GM21576 (cell line): ENCODE measurements around the gene GMEB2.
"Not testable (repeated sequence)": the region's sequence is repeated elsewhere in the genome, so short reads cannot be mapped to it uniquely, and the experiment has no call there.

ENCODE experiments used
- ATAC-seq: cut with Tn5 transposase; IDR thresholded peaks from one replicate; pipeline ENCODE4 v1.9.1; 2021; ENCODE audit warnings: mild to moderate bottlenecking, moderate library complexity; ENCODE audit not compliant: unreplicated experiment

Gene GMEB2

DNA sequence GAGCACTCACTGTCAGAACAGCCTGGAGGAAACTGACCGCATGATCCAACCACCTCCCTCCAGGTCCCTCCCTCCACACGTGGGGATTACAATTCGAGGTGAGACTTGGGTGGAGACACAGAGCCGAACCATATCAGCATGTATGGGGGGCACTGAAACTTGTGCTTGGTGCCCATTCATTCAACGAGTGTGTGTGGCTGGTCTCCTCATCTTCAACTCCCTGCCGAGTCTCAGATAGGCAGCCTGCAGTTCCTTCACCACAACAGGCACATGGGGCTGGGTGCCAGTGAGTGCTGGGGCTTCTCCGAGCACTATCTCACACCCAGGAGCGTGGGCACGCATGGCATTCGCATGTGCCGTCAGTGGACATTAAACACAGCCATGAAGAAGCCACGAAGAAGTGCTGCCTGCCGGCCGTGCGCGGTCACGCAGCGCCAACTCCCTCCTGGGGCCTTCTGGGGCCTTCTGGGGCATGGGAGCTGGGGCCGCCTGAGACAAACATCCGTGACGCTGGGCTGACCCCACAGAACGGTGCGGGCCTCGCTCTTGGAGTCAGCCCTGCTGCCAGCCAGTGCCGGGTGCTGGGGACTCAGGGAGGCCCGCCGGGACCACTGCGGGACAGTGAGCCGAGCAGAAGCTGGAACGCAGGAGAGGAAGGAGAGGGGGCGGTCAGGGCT is 30.5 kb upstream of the GMEB2 start:
- ATAC-seq, result no peak

- ATAC-seq, result no peak
Measured at GRCh38 chr20:63656451-63656850, 29.6 kb upstream of the GMEB2 start.

- no peak for ATAC-seq
Measured at GRCh38 chr20:63655249-63655648, 28.3 kb upstream of the GMEB2 start.

DNA sequence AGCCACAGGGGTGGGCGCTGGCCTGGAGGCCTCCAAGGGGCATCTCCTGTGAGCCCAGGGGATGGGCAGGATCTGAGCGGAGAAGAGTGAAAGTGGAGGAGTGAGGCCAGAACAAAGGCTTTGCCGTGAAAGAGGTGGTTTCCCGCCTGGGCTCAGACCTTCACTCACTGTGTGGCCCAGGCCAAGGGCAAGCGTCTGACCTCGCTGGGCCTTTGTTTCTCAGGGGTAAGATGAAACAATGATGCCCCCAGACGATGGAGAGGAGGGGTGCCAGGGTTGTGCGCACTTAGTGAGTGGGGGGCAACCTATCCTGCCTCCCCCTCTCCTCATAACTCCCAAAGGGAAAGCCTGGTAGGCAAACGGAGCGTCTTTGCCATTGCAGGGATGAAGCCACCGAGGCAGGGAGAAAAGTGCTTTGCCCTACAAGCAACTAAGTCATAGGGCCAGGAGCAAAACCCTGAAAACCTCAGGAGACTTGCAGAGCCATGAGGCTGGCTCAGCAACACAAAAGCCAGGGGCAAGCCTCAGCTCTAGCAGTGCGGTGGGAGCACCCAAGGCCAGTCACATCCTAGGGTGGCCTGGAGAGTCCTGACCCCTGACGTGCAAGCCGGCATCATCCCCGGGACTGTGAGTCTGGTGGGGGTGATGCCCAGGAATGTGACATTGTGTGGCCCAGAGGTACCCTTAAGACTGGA is 27.2 kb upstream of the GMEB2 start:
- ATAC-seq, result no peak

DNA sequence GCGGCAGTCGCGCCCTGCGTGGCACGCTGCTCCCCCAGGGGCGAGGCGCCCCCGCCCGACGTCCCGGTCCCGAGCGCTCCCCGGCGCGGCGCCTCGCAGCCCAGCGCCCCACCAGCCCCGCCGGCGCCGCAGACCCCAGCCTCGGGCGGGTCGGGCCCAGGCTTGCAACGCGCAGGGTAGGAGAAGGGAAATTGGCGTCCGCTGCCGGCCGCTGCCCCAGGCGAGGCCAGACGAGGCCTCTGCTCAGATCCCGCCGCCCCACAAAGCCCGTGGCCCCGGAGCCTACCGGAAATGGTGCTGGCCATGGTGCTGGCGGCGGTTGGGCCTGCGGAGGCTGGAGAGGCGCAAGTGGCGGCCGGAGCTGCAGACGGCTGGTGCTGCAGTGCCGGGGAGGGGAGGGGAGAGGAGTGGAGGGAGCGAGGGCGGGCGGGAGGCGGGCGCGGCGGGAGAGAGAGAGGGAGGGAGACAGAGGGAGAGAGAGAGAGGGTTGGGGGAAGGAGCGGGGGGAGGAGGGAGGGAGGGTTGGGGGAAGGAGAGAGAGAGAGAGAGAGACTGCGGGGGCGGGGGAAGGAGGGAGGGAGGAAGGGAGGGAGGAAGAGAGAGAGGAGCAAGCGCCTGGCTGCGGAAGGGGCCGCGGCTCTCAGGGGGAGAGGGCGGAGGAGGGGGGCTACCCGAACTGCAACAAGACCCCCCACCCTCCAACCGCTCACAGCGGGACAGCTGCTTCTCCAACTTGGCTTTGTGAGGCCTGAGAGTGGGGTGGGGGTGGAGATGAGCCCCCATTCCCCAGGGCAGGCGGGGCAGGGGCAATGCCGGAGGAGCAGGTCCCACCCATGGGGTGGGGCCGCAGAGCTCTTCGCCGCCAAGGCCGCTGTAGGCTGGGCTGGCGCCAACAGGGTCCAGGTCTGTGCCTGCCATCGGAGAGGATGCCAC is 26.4 kb upstream of the GMEB2 start, which contains the start of gene STMN3:
Gene STMN3 (minus strand): TSS at position 384 of the 933 bp plus-strand sequence. CDS start 79 bp downstream, at position 305.
- no peak for ATAC-seq

GRCh38 chr20:63652192-63652980 is 25.5 kb upstream of the GMEB2 start:
- ATAC-seq, result no peak

- ATAC-seq, result no peak
Measured at GRCh38 chr20:63651942-63652191, 25.0 kb upstream of the GMEB2 start.

DNA sequence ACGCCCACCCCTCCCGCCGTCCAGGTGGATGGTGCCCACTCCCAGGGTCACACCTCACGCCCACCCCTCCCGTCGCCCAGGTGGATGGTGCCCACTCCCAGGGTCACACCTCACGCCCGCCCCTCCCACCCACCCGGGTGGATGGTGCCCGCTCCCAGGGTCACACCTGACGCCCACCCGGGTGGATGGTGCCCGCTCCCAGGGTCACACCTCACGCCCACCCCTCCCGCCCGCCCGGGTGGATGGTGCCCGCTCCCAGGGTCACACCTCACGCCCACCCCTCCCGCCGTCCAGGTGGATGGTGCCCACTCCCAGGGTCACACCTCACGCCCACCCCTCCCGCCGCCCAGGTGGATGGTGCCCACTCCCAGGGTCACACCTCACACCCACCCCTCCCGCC is 23.6 kb upstream of the GMEB2 start:
- not testable (repeated sequence) for ATAC-seq

GRCh38 chr20:63648895-63649589 is 22.1 kb upstream of the GMEB2 start:
- no peak for ATAC-seq

GRCh38 chr20:63648190-63648589 is 21.3 kb upstream of the GMEB2 start:
- ATAC-seq, result no peak

- no peak for ATAC-seq
Measured at GRCh38 chr20:63645218-63645617, 18.3 kb upstream of the GMEB2 start.

DNA sequence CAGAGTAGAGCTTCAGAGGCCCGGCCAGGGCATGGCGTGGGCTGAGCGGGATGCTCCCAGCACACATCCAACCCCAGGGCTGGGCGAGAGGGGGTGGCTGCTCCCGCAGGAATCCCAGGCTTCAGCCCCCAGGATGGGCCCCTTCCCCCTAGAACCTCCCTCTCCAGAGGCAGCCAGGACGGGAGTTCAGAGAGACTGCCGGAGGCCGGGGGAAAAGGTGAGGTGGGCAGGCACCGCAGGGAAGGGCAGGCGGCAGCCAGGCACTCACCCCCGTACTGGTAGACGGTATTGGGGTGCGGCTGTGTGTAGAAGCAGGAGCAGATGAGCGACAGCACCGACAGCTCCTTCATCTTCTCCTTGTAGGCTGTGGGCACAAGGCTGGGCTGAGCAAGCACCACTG is 17.0 kb upstream of the GMEB2 start:
- no peak for ATAC-seq

- no peak for ATAC-seq
Measured at GRCh38 chr20:63643499-63643898, 16.6 kb upstream of the GMEB2 start.

GRCh38 chr20:63642527-63643247 is 15.8 kb upstream of the GMEB2 start:
- ATAC-seq, result no peak

DNA sequence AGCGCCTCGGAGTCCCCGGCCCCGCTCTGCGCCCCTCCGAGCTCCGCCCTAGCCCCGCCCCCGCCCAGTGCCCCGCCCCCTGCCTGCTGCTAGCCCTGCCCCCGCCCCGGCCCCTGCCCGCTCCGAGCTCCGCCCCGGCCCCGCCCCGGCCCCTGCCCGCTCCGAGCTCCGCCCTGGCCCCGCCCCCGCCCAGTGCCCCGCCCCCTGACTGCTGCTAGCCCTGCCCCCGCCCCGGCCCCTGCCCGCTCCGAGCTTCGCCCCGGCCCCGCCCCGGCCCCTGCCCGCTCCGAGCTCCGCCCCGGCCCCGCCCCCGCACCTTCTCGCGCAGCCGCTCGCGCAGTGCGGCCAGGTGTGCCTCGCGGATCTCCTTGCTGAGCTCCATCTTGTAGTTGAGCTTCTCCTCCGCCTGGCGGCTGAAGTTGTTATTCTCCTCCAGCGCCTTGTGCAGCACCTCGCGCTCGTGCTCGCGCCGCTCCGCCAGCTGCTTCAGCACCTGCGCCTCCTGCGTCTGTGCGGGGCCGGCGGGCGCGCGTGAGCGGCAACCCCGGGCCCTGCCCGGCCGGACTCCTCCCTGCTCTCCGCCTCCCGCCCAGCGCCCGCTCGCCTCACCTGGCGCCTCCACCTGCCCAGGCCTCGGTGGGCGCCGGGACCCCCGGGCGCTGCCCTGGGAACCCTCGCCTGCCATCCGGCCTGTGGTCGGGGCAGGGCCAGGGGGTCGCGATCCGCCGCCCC is 15.1 kb upstream of the GMEB2 start:
- ATAC-seq, result peak; percentile 51

- no peak for ATAC-seq
Measured at GRCh38 chr20:63641146-63641791, 14.4 kb upstream of the GMEB2 start.

DNA sequence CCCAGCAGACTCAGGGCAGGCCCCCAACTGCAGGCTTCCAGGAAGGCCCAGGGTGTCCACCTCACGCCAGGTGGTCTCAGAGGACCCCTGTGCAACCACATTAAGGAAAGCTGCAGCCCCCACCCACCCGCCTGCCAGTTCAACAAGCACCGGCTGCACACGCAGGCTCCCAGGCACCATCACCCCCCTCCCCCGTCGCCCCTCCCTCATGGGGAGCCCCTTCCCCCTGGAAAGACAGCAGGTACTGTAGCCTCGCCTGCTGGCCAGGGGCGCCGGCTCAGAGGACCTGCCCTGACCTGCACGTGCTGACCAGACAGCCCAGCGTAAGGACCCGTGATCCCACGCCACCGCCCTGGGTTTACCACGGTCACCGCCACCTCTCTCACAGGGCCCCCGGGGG is 13.8 kb upstream of the GMEB2 start:
- ATAC-seq, result not testable (repeated sequence)

DNA sequence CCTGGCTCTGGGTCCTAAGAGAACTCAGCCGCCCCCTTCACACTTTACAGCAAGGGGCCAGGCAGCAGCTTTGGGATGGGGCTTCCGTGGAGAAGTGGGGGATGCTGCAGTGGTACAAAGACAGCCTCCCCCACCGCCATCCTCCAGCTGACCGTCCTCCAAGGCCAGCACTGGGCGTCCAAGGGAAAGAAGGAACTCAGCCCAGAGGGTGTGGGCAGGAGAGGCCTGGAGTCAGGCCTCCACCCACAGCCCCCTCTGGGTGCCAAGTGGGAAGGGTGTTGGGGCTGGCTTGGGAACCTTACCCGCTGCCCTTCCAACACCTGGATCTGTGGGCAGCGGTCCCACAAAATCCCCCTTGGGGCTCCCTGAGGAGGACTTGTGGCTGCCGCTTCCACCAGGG is 13.2 kb upstream of the GMEB2 start:
- no peak for ATAC-seq
